ENCODE data around the gene OPHN1.
"Not testable (repeated sequence)": the region's sequence is repeated elsewhere in the genome, so short reads cannot be mapped to it uniquely, and the experiment has no call there.

Gene OPHN1

DNA sequence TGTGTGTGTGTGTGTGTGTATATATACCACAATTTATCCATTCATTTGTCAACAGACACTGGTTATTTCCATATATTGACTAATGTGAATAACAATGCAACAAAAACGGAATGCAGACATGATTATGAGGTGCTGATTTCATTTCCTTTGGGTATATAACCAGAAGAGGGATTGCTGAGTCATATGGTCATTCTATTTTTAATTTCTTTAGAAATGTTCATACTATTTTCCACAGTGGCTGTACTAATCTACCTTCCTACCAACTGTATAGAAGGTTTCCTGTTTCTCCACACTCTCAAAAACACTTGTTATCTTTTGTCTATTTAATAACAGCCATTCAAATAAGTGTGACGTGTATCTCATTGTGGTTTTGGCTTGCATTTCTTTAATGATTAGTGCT is 269.9 kb downstream of the OPHN1 start:
- DNase-seq (ENCODE audit: low read depth): no peak

DNA sequence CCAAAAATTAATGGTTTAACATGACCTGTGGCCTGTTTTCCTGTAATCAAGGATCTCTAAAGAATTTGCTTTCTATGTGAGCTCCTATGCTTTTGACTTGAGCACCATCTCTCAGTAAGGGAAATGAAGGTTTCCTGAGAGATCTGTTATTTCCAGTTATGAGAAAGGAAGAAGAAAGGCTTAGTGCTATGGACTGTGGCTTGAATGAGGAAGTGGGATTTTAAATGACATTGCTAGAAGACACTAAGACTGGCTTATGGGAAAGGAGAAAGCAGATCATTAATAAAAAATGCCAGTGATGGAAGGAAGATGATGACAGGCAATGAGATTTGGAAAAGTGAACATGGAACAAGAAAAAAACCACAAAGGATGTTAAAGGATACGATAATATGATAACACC is 285.4 kb downstream of the OPHN1 start:
- no peak for DNase-seq (ENCODE audit: low read depth)

DNA sequence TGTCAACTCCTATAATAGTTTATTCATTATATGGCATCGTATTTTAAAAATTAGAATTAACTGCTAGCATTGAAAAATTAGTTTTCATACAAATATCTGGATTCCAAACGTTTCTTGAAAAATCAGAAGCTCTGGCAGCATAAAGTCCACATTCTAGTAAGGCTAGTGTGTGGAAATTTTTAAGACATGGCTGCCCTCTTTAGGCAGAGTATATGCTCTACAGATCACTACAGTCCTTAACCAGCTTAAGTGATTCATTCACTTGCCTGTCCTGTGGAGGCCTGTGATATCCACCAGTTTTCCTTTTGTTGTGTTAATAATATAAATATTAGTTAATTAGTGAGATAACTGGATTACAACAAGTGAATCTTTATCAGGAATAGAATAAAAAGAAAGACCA is 287.2 kb downstream of the OPHN1 start:
- no peak for DNase-seq (ENCODE audit: low read depth)

DNA sequence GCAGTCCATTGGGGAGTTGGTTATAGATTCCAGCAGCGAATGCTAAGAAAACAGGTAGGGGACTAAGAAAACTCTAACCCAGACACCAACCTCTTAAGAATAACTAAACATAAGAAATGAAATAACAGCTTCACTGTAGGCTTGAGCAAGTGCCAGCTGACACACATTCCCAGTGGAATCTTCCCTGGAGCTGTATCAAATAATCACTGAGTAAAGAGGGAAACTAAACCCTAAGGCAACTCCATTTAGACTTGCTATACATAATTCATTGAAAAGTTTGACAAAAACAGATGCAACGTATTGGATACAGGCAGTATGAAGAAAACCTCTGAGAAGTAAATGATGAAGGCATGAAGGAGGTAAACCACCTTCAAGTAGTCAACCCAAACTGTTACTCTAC is 293.5 kb downstream of the OPHN1 start:
- no peak for DNase-seq (ENCODE audit: low read depth)

DNA sequence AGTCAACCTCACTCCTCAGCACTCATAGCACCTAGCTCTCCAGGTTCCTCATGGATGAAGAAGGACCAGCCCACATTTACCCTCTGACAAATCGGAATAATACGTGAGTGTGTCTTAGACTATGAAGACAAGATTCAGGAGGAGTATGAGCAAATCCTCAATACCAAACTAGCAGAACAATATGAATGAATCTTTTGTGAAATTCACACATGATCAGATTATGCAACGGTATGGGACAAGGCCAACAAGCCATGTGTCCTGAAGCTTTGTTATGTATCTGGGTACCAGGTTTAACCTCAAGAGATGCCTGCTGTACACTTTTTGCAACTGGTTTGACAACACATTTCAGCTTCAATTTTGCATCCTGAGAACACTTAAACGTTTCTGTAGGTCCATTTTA is 300.1 kb downstream of the OPHN1 start:
- no peak for DNase-seq (ENCODE audit: low read depth)

DNA sequence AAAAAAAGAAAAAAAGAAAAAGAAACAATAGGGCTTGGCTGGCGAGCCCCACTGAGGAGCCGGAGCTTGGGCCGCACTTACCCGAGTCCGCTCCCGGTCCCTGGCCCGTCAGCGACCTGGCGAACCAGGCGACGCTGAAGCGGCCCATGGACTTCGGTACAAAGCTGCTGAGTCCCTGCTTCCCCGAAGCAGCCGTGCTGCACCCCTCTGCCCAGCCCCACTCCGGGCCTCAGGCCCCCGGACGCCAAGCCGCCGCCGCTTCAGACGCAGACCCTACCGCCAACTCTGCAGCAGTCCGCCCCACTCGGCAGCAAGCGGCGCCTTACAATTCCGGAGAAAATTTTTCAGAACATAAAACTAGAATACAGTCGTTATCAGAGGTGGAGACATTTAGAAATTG is 300.5 kb downstream of the OPHN1 start:
- no peak for DNase-seq (ENCODE audit: low read depth)

DNA sequence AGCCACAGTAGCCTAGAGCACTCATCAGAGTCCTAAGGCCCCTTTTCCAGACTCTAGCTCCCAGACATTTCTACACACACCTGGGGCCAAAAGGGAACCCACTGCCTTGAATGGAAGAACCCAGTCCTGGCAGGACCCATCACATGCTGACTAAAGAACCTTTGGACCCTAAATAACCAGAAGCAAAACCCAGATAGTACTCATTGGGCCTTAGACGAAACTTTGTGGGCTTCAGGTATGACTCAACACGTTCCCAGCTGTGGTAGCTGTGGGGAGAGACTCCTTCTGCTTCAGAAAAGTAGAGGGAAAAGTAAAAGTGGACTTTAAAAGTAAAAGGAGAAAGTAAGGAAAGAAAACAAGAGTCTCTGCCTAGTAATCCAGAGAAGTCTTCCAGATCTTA is 311.5 kb downstream of the OPHN1 start:
- no peak for DNase-seq (ENCODE audit: low read depth)

DNA sequence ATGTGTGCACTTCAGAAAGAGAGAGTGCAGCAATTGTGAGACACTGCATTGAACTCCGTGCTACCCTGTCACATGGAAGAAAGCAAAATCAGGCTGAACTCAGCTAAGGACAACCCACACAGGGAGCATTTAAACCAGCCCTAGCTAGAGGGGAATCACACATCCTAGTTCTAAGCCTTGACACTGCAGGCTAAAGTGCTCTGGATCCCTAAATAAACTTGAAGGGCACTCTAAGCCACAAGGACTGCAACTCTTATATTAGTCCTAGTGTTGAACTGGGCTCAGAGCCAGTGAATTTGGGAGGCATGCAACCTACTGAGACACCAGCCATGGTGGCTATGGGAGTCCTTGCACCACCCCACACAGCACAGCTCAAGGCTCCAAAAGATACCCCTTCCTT is 311.9 kb downstream of the OPHN1 start:
- no peak for DNase-seq (ENCODE audit: low read depth)

DNA sequence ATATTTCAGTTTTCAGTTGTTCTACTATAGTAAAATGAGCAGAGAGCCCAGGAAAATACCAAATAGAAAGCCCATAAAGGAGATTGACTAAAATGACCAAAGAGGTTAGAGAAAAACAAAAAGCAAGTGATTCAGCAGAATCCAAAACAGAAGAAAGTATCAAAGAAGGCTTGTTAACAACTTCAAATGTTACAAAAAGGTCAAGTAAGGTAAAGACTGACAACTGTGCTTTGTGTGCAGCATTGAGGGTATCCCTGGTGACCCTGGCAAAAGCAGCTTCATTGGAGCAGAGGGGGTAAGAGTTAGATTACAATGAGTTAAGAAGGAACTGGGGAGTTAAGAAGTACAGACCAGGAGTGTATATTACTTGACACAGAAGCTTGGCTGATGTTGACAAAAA is 317.9 kb downstream of the OPHN1 start:
- no peak for DNase-seq (ENCODE audit: low read depth)

DNA sequence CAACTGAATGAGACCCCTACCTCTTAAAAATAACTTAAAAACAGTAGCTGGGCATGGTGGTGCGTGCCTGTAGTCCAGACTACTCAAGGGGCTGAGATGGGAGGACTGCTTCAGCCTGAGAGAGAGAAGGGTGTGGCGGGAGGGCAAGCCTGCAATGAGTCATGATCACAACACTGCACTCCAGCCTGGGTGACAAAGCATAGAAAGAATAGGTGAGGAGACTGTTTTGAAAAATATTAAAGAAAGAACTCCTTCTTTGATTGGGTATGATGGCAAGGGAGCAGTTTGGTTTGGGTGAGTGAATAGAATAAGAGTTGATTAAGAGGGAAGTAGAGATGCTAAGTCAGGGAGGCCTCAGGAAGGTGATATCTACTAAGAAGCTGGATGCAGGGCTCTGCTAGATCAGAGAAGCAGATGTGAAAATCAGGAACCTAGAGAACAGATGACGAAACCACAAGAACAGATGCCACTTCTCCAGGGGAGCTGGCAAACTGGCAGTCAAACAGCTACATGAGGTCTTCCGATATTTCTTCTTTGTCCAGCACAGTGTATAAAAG is 318.6 kb downstream of the OPHN1 start:
- no peak for DNase-seq (ENCODE audit: low read depth)

DNA sequence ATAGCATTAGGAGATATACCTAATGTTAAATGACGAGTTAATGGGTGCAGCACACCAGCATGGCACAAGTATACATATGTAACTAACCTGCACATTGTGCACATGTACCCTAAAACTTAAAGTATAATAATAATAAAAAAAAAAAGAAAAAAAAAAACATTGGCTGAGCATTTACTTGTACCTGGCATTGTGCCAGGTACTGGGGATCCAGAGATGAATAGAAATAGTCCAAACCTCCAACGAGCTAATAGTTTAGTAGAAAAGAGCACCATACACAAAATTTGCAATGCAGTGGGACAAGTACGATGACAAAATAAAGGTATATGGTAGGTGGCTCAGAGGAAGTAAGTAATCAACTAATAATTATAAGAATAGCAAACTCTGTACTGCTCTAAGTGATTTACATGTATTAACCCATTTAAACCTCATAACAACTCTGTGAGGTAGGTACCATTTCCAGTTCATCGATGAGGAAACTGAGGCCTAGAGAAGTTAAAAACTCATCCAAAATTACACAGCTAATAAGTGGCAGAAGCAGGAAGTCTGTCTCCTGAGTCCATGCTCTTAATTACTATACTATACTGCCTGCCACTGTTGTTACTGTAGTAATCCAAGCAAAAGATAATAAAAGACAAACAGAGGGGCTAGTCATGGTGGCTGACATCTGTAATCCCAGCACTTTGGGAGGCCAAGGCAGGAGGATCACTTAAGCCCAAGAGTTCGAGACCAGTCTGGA is 319.3 kb downstream of the OPHN1 start:
- DNase-seq (ENCODE audit: low read depth): no peak

DNA sequence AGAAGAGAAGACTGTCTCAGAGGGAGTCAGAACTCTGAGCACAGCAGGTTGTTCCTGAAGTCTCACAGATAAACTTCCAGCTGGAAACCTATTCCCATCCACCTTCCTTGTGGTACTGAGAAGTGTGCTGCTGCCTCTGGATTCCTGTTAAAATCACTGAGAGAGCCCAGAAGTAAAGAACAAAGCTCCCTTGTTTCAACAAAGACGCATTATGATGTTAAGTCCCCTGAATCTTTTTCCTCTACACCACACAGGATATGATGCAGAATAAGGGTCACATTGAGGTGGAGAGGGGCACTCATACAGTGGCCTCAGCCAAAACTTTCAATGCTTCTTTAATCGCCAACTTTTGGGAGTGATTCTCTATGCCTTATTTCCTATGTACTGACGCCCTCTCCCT is 321.0 kb downstream of the OPHN1 start:
- no peak for DNase-seq (ENCODE audit: low read depth)

DNA sequence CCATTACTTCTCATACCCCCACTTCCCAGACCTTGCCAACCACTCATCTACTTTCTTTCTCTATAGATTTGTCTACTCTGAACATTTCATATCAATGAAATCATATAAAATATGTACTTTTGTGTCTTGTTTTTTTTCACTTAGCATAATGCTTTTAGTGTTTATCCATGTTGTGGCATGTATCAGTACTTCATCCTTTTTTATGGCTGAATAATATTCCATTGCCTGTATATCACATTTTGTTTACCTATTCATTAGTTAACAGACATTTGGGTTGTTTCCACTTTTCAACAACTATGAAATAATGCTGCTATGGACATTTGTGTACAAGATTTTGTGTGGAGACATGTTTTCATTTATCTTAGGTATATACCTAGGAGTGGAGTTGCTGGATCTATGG is 324.1 kb downstream of the OPHN1 start:
- no peak for DNase-seq (ENCODE audit: low read depth)

DNA sequence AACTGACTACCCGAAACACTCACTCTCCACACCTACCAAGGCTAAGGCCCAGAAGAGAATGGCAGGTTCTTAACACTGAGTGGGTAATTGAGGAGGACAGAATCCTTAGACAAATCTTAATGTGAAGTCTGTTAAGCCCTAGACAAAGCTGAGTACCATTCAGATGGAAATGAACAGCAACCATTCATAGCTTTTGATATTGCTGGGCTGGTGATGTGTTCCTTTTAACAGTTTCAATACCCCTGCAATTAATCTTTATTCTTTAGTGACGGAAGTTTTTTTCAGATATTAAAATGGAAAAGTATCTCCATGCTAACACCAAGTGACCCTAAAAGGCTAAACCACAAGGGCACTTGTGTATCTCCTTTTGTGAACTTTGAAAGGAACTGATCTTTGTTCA is 334.9 kb downstream of the OPHN1 start:
- DNase-seq (ENCODE audit: low read depth): no peak

DNA sequence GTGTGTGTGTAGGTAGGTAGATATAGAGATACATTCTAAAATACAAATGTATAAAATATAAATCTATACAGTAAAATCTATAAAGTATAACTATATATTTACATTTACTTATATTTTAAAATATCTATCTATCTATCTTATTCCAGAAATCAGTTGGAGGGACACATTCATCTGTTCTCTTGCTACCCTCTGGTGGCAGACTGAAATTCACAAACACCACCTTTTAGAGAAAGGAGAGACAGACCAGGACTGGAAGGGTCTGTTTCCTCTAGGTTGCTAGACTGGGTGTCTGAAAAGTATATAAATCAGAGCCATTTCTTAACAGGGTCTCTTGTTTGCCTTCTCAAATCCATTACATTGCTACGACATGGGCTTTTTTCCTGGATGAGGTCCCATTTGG is 343.0 kb downstream of the OPHN1 start:
- DNase-seq (ENCODE audit: low read depth): no peak

DNA sequence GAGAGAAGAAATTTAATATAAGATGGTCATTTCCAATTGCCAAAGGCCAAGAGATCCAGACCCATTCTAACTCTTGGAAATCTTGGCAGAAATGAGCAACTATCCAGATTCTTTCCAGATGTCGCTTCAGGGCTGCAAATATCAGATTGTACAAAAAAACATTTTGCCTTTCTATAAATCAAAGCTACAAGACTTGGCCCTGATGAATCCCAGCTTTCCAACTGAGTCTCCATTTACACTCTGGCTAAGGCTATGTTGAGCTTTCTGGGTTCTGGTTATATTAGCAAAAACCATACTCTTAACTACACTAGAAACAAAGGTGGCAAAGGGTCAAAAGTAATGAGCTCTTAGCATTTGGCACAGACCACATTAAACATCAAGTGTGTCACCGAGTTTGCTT is 345.8 kb downstream of the OPHN1 start:
- no peak for DNase-seq (ENCODE audit: low read depth)

DNA sequence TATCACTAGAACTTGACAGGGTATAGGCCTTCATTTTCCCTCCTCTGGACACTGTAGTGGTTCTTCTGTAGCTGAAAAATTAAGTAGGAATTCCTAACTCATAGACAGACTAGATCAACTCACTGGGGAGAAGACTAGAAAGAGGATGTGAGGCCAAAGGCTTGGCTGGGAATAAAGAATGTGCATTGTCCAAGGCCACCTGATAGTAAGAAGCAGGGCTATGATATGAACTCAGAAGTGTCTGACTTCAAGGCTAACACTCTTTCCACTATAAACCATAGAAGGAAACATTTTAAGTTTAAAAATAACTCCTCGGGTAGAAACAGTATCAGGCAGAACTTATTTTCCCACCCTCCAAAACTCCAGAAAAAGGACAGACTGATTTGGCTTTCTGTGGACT is 346.6 kb downstream of the OPHN1 start:
- no peak for DNase-seq (ENCODE audit: low read depth)

DNA sequence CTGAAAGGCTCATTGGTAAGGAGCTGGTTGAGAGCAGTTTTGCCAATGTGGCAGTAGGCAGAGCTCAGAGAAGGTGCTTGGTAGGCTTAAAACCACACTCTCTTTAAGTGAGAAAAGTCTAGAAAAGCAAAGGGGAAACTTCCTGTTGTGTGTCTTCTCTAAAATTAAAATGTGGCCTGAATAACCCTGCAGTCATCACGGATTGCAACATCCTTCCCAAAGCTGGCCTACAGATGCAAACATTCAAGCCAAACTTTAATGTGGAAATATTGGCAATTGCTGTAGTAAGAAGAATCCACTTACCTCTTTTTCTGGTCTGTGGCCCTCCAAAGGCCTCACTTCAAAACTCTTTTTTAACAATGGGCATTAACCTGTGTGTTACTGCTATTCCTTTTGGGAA is 348.5 kb downstream of the OPHN1 start:
- DNase-seq (ENCODE audit: low read depth): no peak

DNA sequence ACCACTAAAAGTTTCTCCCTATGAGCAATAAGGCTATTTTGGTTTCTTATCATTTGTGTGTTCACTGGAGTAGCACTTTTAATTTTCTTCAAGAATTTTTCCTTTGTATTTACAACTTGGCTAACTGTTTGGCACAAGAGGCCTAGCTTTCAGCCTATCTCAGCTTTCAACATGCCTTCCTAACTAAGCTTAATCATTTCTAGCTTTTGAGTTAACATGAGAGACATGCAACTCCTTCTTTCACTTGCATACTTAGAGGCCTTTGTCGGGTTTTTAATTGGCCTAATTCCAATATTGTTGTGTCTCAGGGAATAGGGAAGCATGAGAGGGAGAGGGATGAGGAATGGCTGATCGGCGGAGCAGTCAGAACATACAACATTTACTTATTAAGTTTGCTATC is 349.8 kb downstream of the OPHN1 start:
- no peak for DNase-seq (ENCODE audit: low read depth)

DNA sequence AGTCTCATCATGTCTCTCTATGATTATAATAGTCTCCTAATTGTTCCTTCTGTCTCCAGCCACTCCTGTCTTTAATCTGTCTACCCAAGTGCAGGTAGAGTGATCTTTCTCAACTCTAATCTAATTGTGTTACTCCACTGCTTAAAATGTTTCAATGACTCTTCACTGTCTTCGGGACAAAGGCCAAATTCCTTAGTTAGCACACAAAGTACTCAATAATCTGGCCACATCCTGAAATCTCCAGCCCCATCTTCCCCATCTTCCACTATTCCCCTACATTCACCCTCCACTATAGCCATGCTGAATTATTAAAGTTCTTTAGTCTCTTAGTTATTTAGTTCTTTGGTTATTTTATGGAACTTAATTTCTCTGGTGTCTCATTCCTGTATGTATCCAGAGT is 353.3 kb downstream of the OPHN1 start:
- DNase-seq (ENCODE audit: low read depth): no peak

DNA sequence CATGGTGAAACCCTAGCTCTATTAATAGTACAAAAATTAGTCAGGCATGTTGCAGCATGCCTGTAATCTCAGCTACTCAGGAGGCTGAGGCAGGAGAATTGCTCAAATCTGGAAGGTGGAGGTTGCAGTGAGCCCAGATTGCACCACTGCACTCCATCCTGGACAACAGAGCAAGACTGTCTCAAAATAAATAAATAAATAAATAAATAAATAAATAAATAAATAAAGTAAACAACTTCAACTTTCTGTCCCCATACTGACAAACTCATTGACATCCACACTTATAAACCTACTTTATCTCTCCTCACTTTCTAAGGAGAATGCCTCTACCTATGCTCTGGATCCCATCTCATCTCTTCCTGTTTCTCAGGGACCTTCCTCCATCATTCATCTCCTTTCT is 354.5 kb downstream of the OPHN1 start:
- DNase-seq (ENCODE audit: low read depth): not testable (repeated sequence)

DNA sequence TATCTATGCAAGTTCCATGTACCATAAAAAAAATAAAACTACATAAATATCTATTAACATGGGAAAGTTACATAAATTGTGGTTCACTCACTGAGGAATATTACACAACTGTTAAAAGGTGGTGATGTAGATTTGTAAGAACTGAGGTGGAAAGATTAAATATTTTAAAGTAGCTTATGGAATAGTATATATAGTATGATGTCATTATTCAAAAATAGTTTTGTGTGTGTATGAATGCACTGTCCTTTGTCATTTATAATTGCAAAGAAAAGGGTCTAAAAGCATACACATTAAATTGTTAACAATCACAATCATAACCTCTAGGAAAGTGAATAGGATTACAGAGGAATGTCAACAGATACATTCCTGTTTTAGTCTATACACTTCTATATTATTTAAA is 355.9 kb downstream of the OPHN1 start:
- DNase-seq (ENCODE audit: low read depth): no peak

DNA sequence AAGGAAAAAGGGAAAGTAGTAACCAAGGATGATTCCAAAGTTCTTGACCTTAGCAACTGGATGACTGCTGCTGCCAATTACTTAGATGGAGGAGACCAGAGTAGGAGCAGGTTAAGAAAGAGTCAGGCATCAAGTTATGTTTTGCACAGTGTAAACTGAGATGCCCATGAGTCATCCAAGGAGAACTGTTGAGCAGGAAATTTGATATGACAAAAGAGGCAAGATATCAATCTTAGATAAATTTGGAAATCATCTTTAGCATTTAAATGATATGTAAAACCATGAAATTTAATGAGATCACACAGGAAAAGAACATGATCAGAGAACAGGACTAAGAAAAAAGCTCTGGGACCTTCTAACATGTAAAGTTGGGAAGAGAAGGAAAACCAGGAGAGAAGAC is 361.3 kb downstream of the OPHN1 start:
- DNase-seq (ENCODE audit: low read depth): no peak

DNA sequence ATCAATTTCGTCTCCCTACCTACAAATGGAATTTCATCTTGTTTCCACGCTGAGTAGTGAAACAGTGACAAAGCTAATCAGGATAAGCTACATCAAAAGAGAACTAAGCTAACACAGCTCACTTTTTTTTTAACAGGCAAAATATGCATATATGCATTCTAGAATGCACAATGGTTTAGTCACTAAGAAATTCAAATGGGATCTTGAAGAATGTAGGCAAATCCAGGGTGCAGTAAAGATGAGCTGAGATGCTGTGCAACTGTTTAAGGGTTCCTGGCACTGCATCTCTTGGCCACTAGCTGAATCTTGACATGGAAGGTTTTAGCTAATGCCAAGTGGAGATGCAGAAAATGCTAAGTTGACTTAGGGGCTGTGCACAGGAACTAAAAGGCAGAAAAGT is 363.2 kb downstream of the OPHN1 start:
- not testable (repeated sequence) for DNase-seq (ENCODE audit: low read depth)

DNA sequence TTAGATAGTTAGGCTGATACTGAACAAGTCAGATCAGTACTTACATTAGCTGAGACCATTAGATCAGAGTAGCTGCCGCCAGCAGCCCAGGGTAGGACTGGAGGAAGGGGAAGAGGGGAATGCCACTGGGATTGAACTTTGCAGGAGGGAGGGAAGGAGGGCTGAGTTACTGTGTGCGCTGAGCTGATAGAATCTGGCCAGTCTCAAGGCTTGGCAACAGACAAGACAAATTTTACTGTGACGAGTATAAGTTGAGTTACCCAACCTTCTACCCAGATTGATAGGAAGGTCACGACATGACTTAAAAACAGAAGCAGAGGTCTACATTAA is 372.1 kb downstream of the OPHN1 start:
- no peak for DNase-seq (ENCODE audit: low read depth)
